Aorta (tissue), 5 donors: ENCODE data around the gene ATG14. TPM values are rescaled to one million over a fixed set of nuclear protein-coding genes. Genes with fewer than 3 reads are reported as not detected.
"Not testable (repeated sequence)": the region's sequence is repeated elsewhere in the genome, so short reads cannot be mapped to it uniquely, and the experiment has no call there.

Experiments used
- ATAC-seq: fragments of 200-7000 bp; cut with Tn5 transposase; one replicate; pipeline ENCODE4 v1.9.1; 2022; ENCODE audit warnings: moderate library complexity; ENCODE audit not compliant: low FRiP score
- DNase-seq, 2 donors: peaks; one replicate each; pipeline ENCODE4 v3.0.0-alpha.2; 2020
- H3K27ac ChIP-seq, 2 donors: one replicate each; pipeline ENCODE4 v1.5.1; 2013; ENCODE audit warnings: low read length in 2 of 2, mild to moderate bottlenecking in 2 of 2, moderate library complexity in 2 of 2, control low read depth in 1 of 2, inconsistent platforms in 1 of 2, low read depth in 1 of 2
- H3K27me3 ChIP-seq, 2 donors: one replicate each; pipeline ENCODE4 v1.6.1; 2013; ENCODE audit warnings: control low read depth in 1 of 2, low read length in 1 of 2, mild to moderate bottlenecking in 1 of 2, moderate library complexity in 1 of 2; ENCODE audit not compliant: insufficient read depth in 2 of 2, control insufficient read depth in 1 of 2
- H3K36me3 ChIP-seq, 2 donors: one replicate each; pipeline ENCODE4 v1.6.1; 2013; ENCODE audit warnings: control low read depth in 1 of 2, low read length in 1 of 2, mild to moderate bottlenecking in 1 of 2; ENCODE audit not compliant: insufficient read depth in 2 of 2, control insufficient read depth in 1 of 2
- H3K4me1 ChIP-seq, 2 donors: one replicate each; pipeline ENCODE4 v1.6.1; 2013; ENCODE audit warnings: low read length in 2 of 2, control low read depth in 1 of 2, mild to moderate bottlenecking in 1 of 2, moderate library complexity in 1 of 2; ENCODE audit not compliant: insufficient read depth in 2 of 2, control insufficient read depth in 1 of 2
- H3K4me3 ChIP-seq, 2 donors: one replicate each; pipeline ENCODE4 v1.5.1; 2013; ENCODE audit warnings: low read length in 2 of 2, control low read depth in 1 of 2, mild to moderate bottlenecking in 1 of 2
- H3K9me3 ChIP-seq: one replicate; pipeline ENCODE4 v1.6.1; 2013; ENCODE audit warnings: mild to moderate bottlenecking, low read length; ENCODE audit not compliant: control insufficient read depth
- WGBS, 2 donors: extraction: QIAGEN DNeasy Blood & Tissue Kit; methylation state at CpG; one replicate each; pipeline ENCODE4 v1.1.7; 2013; 5-methylcytosine and 5-hydroxymethylcytosine counted together
- intact Hi-C, 2 donors: fragments of 100-400 bp; cut with DNase I; formaldehyde crosslinking; loops; one replicate each; pipeline versions ENCODE4 v1.14.2 to v1.15.0; 2022
- polyA plus RNA-seq, 2 donors: library from polyadenylated mRNA; stranded (reverse); fragments of 200-250 nt; gene quantifications; one replicate each; pipeline ENCODE4 v1.2.3, GENCODE V29; 2013
- total RNA-seq, 2 donors: library from RNA; stranded (reverse); fragmentation: NEBNext Ultra II Directional; extraction: Animal tissue kit (Norgen Biotek cat#: 25700); gene quantifications; one replicate each; pipeline ENCODE4 v1.2.1, GENCODE V29; 2021
- donor health status: healthy with polysubstance abuse.
- donor health status: Bipolar disorder and iron deficiency.
- donor health status: DM: no; HTN: no; CAD: no.
- donor health status: DM: no; HTN: no; CAD: no.
- donor health status: DM: yes; HTN: yes; CAD: no.

The ATG14 gene
- total and polyA plus RNA-seq, 4 donors: 6.0 to 19.4 (median 15.1) TPM

DNA sequence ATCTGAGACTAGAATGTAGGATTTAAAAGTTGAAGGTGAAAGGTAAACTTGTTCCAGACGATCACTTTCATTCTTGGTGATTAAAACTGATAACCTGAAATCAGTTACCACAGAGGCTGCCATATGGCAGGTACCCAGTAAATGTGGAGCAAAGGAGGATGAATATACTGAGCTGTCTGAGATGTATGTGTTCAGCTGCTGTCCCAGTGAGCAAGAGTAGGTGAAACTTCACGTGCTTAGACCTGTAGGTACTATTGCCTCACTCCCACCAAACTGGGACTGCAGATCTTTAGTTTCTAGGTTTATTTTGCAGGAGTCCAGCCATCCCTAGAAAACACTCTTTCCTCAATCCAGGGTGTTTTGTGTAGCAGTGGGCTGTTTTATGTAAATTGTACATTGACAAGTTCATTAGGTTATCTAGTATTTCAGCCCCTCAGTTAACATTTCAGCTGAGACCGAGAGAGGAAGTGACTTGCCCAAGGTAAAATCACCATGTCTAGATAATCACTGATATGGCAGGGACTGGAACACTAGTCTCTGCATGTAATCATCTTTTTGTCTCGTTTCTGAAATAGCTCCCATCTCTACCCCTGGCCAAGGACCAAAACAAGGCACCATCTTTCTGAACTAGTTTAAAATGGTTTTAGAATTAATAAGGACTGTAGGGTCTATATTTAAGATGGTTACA lies 62.7 kb downstream of the ATG14 start:
- Histone ChIP-seq H3K4me3 (no peak overlapping the region), H3K9me3 (no peaks in the 10 kb centered on the region), H3K4me1 (no peaks in the 10 kb centered on the region), H3K27ac (no peak overlapping the region), H3K27me3 (no peaks in the 10 kb centered on the region), H3K36me3 (peaks cover 7 to 10% of the 10 kb centered on the region in 2 donors)
- DNase-seq: no peak
- 69% methylated on average over 4 of the region's 4 CpGs for WGBS, 2 donors
- no peak for ATAC-seq
- intact Hi-C loops: no loop called here

DNA sequence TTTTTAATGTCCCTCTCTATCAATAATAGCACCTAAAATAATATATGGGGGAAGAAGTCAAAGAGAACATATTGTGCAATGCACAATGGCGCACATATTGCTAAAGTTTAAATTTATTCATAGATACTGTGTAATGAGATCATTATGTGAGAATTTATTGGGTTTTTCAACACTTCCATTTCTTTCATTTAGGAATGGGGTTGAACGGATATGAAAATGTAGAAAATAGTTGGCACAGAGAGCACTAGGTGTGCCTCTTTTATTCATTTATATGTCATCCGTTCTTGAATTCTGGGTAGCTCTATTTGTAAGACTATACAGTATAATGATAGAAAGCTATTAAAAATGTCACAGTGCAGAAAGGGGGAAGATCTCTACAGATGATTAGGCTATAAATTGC lies 63.9 kb downstream of the ATG14 start:
- no peak for ATAC-seq
- DNase-seq: no peak
- H3K27ac ChIP-seq: no peak overlapping the region
- peaks cover 7 to 10% of the 10 kb centered on the region in 2 donors for H3K36me3 ChIP-seq
- H3K9me3 ChIP-seq: no peaks in the 10 kb centered on the region
- no peaks in the 10 kb centered on the region for H3K27me3 ChIP-seq
- 92 to 94% methylated on average over 3 of the region's 3 CpGs for WGBS, 2 donors
- no peak overlapping the region for H3K4me3 ChIP-seq
- intact Hi-C loops: no loop called here
- no peaks in the 10 kb centered on the region for H3K4me1 ChIP-seq

DNA sequence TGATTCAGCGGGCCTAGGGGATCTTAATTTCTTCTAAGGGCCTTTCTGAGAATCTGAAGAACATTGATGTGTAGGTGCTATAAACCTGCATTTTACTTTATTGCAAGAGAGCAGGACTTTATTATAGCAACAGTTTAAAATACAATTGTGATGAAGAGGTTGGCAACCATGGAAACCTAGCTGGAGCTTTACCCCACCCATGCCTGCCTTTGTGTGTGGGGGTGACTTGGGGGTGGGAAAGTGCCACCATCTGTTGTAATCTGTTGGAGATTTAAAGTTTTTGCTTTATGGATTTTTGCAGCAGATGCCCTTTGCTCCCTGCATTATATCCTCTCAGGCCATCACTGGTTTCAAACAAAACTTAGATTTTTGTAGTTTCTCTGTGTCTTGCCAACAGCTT lies 64.6 kb downstream of the ATG14 start:
- Histone ChIP-seq H3K27me3 (no peaks in the 10 kb centered on the region), H3K36me3 (peaks cover 7 to 10% of the 10 kb centered on the region in 2 donors), H3K4me3 (no peak overlapping the region), H3K27ac (no peak overlapping the region), H3K4me1 (no peaks in the 10 kb centered on the region), H3K9me3 (no peaks in the 10 kb centered on the region)
- WGBS, 2 donors: 96 to 97% methylated on average over 1 of the region's 1 CpG
- intact Hi-C loops: no loop called here
- no peak for ATAC-seq
- no peak for DNase-seq

DNA sequence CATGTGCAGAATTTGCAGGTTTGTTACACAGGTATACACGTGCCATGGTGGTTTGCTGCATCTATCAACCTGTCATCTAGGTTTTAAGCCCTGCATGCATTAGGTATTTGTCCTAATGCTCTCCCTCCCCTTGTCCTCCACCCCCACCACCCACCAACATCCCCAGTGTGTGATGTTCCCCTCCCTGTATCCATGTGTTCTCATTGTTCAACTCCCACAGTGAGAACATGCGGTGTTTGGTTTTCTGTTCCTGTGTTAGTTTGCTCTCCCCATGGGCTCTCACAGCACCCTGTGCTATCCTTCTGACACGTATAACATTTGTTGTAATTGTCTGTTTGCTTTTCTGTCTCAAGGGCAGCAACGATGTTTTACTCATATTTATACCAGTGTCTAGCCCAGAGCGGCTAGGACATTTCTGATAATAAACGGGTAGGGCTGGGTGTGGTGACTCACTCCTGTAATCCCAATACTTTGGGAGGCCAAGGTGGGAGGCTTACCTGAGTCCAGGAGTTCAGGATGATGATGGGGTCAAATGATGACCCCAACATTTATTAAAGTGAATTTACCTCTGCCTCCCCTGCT lies 67.0 kb downstream of the ATG14 start:
- 77 to 90% methylated on average over 6 of the region's 6 CpGs for WGBS, 2 donors
- intact Hi-C loops, H3K4me1 ChIP-seq, H3K9me3 ChIP-seq, ATAC-seq, DNase-seq, H3K4me3 ChIP-seq, H3K27ac ChIP-seq, H3K27me3 ChIP-seq, H3K36me3 ChIP-seq: not testable (repeated sequence)

DNA sequence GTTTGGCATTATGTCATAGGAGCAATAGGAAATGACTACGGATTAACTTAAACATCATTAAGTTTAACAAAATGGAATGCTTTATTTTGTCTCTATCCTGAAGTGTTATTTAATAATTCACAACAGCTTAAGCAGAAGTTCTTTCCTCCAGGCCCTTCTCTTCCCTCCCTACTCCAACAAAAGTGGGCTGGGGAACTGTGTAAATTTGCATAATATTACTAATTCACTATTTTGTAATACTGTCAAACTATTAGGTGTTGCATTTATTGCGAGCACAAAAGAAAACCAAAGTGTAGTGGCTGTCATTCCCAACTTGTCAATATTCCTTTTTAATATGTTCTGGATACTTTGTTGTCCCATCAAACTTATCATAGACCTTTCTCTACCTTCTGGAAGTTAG lies 69.8 kb downstream of the ATG14 start:
- H3K36me3 ChIP-seq: no peaks in the 10 kb centered on the region
- no peak for DNase-seq
- intact Hi-C loops: no loop called here
- H3K4me3 ChIP-seq: no peak overlapping the region
- no peak overlapping the region for H3K27ac ChIP-seq
- H3K9me3 ChIP-seq: no peaks in the 10 kb centered on the region
- no peaks in the 10 kb centered on the region for H3K4me1 ChIP-seq
- 89% methylated on average over 2 of the region's 2 CpGs for WGBS, 2 donors
- H3K27me3 ChIP-seq: no peaks in the 10 kb centered on the region
- ATAC-seq: no peak

DNA sequence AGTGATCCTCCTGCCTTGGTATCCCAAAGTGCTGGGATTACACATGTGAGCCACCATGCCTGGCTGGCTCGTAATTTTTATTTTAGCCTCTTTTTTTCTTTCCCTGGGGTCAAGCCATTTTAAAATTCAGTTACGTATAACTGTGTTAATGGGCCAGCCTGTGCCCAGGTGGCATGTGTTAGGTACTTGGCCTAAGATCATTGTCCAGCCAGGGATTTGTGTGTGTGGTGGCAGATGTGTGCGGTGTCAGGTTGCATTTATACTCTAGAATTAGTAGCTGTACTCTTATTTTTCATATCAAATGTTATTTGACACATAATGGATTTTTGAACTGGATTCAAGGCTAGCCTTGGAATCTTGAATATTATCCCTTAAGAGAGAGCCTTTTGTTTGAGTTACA lies 71.1 kb downstream of the ATG14 start:
- no peak overlapping the region for H3K27ac ChIP-seq
- 88 to 93% methylated on average over 3 of the region's 3 CpGs for WGBS, 2 donors
- no peaks in the 10 kb centered on the region for H3K36me3 ChIP-seq
- intact Hi-C loops: no loop called here
- no peaks in the 10 kb centered on the region for H3K9me3 ChIP-seq
- ATAC-seq: no peak
- no peaks in the 10 kb centered on the region for H3K27me3 ChIP-seq
- no peak overlapping the region for H3K4me3 ChIP-seq
- DNase-seq: no peak
- no peaks in the 10 kb centered on the region for H3K4me1 ChIP-seq

DNA sequence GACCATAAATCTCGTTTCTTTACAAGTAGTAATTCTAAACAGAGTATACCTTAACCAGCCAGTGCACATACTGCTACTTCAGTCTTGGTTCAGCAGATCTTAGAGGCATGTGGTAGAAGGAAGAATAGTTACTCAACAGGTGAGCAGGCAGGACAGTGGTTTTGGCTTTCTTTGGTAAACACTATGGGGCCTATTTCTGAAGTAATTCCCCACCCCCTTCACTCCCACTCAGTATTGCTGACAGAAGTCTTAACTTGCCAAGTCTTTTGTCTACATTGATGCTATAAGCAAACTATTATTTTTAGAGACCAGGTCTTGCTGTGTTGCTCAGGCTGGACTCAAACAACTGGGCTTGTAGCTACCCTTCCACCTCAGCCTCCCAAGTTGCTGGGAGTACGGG lies 71.9 kb downstream of the ATG14 start:
- no peak overlapping the region for H3K4me3 ChIP-seq
- intact Hi-C loops: no loop called here
- no peaks in the 10 kb centered on the region for H3K4me1 ChIP-seq
- H3K36me3 ChIP-seq: no peaks in the 10 kb centered on the region
- no peaks in the 10 kb centered on the region for H3K27me3 ChIP-seq
- H3K9me3 ChIP-seq: no peaks in the 10 kb centered on the region
- DNase-seq (no peak), ATAC-seq (no peak)
- H3K27ac ChIP-seq: no peak overlapping the region
- WGBS, 2 donors: 63 to 65% methylated on average over 2 of the region's 2 CpGs

DNA sequence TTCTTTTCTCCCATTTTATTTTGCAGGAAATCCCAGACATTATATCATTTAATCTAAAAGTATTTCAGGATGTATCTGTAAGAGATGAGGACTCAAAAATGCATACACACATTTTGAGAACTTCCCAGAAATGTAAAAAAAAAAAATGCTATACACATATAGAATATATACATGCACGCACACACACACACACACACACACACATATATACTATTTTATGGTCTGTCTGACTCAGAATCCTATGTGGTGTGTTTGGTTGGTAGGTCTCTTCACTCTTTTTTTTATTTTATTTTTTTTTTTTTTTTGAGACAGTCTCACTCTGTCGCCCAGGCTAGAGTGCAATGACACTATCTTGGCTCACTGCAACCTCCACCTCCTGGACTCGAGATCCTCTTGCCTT lies 74.9 kb downstream of the ATG14 start:
- peaks cover 0 to 7% of the 10 kb centered on the region in 2 donors for H3K4me1 ChIP-seq
- ATAC-seq (no peak), DNase-seq (no peak)
- H3K4me3 ChIP-seq: no peak overlapping the region
- intact Hi-C loops: no loop called here
- H3K27ac ChIP-seq: no peak overlapping the region
- no peaks in the 10 kb centered on the region for H3K36me3 ChIP-seq
- H3K9me3 ChIP-seq: no peaks in the 10 kb centered on the region
- H3K27me3 ChIP-seq: no peaks in the 10 kb centered on the region
- WGBS, 2 donors: 83 to 89% methylated on average over 3 of the region's 3 CpGs

DNA sequence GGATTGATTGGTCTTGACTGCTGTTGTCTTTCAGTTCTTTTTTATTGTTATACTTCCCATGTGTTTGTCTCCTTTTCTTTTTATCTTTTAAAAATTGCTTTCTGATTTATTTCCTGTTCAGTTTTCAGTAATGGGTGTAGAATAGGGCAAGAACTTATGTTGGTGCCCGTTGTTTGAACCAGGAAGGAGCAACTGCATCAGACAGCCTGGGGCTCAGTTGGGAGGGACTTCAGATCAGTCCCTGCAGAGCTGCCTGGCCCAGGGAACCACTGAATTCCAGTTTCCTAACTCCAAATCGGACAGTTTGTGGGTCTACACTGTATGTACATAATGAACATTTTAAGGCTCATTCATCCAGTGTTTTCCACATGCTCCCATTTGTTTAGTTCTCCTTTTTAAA lies 75.5 kb downstream of the ATG14 start:
- peaks cover 0 to 7% of the 10 kb centered on the region in 2 donors for H3K4me1 ChIP-seq
- ATAC-seq (no peak), DNase-seq (no peak)
- H3K36me3 ChIP-seq: no peaks in the 10 kb centered on the region
- no peak overlapping the region for H3K27ac ChIP-seq
- no peaks in the 10 kb centered on the region for H3K9me3 ChIP-seq
- 58 to 59% methylated on average over 2 of the region's 2 CpGs for WGBS, 2 donors
- no peak overlapping the region for H3K4me3 ChIP-seq
- H3K27me3 ChIP-seq: no peaks in the 10 kb centered on the region
- intact Hi-C loops: no loop called here
